HG02571 (cell line): ENCODE measurements around the gene CYBC1.

Experiments used
- ATAC-seq: cut with Tn5 transposase; IDR thresholded peaks from one replicate; pipeline ENCODE4 v1.9.1; 2021; ENCODE audit warnings: mild to moderate bottlenecking, moderate library complexity; ENCODE audit not compliant: unreplicated experiment

The CYBC1 gene

DNA sequence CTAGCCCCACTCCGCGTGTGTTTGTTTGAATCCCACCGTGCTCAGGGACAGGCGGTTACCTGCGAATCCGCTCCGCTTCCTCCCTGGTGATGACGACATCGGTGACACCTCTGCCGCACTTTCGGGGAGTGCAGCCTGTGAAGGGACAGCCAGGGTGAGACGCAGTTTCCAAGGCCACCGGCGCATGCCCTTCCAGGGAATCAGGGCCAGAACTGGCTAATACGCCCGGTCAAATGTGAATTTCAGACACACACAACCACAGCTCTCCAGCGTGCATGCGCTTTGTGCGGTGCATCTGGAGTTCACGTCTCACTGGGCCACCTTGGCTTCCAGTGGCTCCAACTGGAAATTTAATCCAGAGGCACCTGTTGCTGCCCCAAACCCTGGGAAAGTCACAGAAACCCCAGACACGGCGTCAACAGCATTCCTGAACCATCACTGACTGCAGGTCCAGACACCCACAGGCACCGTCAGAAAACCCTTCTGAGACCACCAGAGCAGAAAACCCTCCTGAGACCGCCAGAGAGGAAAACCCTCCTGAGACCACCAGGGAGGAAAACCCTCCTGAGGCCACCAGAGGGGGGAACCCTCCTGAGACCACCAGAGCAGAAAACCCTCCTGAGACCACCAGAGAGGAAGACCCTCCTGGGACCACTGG is 39.0 kb downstream of the CYBC1 start:
- no peak for ATAC-seq

GRCh38 chr17:82410014-82410716 is 40.4 kb downstream of the CYBC1 start:
- no peak for ATAC-seq

DNA sequence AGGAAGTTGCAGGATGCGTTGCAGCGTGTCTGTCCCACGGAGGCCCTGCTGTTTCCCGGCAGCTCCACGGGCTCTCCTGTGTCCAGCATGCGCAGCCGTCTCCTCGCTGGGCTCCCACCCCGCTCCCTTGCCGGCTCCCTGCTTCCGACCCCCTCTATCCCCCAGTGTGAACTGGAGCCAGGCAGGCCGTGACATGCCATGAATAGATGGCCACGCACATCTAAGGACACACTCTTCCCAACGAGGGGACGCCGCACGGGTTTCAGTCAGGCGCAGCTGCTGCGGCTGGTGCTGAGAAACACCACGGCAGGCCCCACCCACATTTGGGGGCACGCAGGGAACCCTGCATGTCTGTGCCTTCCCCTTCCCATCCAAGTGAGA is 41.6 kb downstream of the CYBC1 start:
- no peak for ATAC-seq

DNA sequence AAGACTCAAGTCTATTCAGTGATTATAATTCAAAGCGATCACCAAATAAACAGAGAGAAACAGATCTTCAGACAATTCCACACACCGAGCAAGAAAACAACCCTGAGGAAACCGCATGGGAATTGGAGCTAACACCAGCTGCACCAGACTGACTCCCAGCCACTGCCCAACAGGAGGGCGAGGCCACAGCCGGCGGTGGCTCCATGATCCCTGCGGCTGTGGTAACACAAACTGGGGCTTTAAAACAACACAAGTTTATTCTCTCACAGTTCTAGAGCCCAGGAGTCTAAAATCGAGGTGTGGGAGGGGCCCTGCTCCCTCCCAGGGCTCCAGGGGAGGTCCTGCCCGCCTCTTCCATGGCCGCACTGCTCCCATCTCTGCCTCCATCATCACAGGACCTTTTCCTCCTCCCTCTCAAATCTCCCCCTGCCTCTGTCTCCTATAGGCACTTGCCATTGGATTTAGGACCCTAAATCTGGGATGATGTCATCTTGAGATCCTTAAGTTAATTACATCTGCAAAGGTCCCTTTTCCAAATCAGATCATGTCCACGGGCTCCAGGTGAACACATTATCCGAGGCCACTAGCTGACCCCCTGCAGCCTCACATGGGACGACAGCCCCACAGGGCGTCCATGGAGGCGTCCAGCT is 42.1 kb downstream of the CYBC1 start:
- no peak for ATAC-seq

DNA sequence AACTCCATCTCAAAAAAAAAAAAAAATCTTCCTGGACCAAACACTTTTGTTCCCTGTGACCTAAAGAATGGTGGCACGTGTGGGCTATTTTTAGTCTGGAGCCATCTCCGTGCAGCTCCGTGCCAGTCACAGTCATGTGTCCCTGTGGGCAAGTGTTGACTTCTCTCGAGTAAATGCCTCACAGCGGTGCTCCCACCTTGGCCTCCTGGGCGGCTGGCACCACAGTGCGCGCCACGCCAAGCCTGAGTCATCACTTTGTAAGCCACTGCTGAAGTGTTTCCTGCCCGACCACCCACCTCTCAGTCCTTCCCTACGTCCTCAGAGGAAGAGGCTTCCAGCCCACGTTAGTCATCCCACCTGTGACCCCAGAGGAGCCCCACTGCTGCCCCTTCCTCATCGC is 43.3 kb downstream of the CYBC1 start:
- no peak for ATAC-seq

GRCh38 chr17:82406131-82406671 is 44.4 kb downstream of the CYBC1 start:
- ATAC-seq, result no peak

DNA sequence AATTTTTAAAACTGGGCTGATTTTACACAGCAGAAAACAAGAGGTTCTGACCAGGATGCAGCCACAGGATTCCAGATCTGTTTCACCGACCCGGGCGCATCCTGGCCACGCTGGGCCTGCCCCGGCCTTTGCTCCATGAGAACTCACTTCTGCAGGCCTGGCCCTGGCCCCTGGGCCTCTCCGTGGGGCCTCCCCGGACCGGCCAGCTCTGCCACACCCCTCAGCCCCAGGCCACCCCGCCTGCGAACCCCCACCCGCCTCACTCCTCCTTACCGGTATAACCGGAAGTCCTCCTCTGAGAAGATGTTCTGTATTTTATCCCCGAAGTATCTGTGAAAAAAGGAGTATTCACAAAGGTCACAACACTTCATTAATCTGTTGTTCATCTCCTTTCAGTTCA is 45.5 kb downstream of the CYBC1 start:
- no peak for ATAC-seq

DNA sequence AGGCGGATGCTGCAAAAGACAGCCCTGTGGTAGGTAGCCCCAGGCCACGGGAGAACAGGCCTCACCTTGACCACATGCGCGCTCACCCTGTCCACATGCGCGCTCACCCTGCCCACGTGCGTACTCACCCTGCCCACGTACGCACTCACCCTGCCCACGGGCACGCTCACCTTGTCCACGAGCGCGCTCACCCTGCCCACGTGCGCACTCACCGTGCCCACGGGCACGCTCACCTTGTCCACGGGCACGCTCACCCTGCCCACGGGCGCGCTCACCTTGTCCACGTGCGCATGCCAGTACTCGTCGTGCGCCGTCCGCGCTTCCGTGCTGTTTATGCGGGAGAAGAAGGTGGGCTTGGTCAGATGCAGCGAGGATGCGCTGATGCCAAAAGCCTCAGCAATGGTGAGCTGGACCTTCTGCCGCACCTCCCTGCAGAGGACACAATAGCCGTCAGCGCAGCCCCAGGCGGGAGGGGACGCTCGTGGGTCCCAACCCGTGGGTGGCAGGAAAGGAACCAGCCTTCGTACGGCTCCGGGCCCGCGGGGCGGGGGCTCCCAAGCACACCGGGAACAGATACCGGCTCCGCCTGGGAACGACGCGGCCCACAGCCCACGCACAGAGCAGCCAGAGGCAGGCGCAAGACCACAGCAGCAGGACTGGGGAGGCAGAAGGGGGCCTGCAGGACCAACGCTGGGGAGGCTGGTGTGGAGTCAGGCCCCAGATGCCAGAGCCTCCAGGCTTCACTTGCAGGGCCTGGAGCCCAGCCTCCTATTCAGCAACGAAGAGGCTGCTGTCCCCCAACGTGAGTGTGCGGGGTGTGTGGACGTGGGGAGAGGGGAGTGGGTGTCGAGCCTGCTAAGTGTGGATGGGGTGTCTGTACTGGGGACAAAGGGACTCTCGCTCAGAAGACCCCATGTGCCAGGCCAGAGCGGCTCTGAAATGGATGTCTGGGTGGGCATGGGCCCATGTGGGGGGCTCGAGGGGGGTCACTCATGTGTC is 46.6 kb downstream of the CYBC1 start:
- ATAC-seq, result no peak

DNA sequence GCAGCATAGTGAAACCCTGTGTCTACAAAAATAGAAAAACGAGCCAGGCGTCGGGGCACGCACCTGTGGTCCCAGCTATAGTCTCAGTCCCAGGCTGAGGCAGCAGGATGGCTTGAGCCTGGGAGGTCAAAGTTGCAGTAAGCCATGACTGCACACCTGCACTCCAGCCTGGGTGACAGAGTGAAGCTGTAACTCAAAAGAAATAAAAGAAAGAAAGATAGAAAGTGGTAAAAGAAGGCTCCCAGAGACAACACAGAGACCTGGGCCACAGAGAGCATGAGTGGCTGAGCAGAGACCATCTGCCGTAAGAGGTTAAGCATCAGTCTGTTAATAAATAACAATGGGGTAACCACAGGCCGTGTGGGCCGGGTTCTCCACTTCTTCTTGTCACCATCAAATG is 47.7 kb downstream of the CYBC1 start:
- ATAC-seq, result peak; percentile 76

DNA sequence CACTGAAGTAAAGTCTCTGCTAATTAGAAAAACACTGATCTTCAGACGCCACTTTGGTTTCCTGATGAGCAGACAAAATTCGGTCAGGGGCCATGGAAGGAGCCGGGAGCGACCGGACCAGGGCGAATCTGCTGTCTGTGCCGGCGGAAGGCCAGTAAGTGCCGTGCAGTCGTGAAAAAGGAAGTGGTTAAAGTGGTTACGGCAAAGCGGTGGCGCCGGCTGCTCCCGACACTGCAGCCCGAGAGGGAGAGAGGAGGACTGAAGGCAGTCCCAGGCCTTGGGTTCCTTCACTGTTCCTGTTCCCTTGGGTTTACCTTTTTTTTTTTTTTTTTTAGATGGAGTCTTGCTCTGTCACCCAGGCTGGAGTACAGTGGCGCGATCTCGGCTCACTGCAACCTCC is 49.7 kb downstream of the CYBC1 start:
- no peak for ATAC-seq

DNA sequence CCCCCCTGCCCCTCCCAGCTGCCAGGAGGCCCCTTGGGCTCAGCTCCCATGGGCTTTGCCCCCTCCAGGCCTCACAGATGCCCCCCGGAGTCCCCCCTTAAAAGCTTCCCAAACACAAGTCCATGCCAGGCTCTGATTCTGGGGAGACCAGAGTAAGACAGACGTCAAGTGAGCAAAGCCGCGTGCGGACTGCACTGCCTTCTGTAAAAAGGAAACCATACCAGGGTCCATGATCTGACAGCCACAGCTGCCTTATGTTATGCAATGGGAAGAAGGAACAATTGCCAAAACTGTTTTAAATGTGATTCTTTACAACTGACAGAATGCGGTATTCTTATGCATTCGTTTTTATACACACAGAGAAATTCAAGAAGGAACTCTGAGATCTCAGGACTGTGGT is 50.3 kb downstream of the CYBC1 start:
- ATAC-seq, result no peak

DNA sequence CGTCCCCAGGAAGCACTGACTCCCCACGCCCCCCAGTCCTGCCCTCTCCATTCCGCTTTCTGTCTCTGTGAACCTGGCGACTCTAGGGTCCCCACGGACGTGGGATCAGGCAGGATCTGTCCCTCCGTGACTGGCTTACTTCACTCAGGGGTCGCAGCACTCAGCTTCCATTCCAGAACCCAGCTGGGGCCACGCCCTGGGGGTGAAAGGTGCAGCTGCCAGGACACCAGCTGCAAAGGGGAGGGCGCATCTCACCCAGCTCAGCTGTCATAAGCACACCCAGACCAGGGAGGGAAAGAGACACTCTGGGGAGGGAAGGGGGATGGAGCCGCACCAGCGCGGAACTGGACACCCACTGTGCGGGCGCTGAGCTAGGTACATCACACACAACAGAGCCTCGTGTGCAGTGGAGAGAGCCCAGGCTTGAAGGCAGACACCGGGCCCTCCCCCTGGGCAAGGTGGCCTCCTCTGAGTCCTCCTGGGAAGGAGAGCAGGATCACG is 50.9 kb downstream of the CYBC1 start:
- ATAC-seq, result no peak

- ATAC-seq, result no peak
Observed at GRCh38 chr17:82399041-82399441, 51.5 kb downstream of the CYBC1 start.

GRCh38 chr17:82397449-82398335 is 52.9 kb downstream of the CYBC1 start:
- ATAC-seq, result no peak

GRCh38 chr17:82396601-82397435 is 53.7 kb downstream of the CYBC1 start:
- ATAC-seq, result no peak

DNA sequence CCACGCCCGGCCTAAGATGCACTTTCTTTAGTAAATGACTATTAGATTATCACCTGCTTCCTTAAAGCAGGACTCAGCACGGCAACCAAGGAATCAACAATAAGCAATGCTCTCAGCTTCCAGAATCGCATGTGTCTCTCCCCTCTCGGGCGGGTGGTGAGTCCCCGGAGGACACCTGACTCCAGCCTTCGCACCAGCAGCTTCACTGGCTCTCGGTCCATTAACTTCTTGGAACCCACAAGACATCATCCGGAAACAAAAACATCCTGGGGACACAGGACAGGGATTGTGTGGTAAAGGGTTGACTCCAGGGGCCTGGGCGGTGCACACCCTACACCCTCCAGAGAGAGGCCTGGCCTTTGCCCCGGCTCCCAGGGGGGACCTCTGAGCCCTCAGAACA is 56.3 kb downstream of the CYBC1 start:
- ATAC-seq, result no peak

GRCh38 chr17:82392941-82393340 is 57.6 kb downstream of the CYBC1 start:
- no peak for ATAC-seq
